Sigmoid colon (tissue), 7 donors: ENCODE results near the gene DTD1. TPM values are rescaled to one million over a fixed set of nuclear protein-coding genes. Genes with fewer than 3 reads are reported as not detected.

Experiments
- DNase-seq: peaks from one replicate; pipeline ENCODE4 v3.0.0-alpha.2; 2019
- H3K27ac ChIP-seq, 4 donors: fragments of 200-600 bp; sonication (generic); one replicate each; pipeline ENCODE4 v1.5.1; 2016 to 2019; ENCODE audit warnings: mild to moderate bottlenecking in 1 of 4
- H3K27me3 ChIP-seq, 3 donors: fragments of 200-600 bp; sonication (generic); one replicate each; pipeline ENCODE4 v1.5.1; 2019; ENCODE audit warnings: mild to moderate bottlenecking in 1 of 3
- H3K36me3 ChIP-seq, 4 donors: fragments of 200-600 bp; sonication (generic); one replicate each; pipeline ENCODE4 v1.5.1; 2016 to 2019
- H3K4me1 ChIP-seq, 4 donors: fragments of 200-600 bp; sonication (generic); one replicate each; pipeline ENCODE4 v1.5.1; 2017 to 2019
- H3K4me3 ChIP-seq, 4 donors: fragments of 200-600 bp; sonication (generic); one replicate each; pipeline ENCODE4 v1.5.1; 2017 to 2019; ENCODE audit warnings: mild to moderate bottlenecking in 2 of 4, moderate library complexity in 1 of 4
- H3K9me3 ChIP-seq, 4 donors: fragments of 200-600 bp in 3 of 4; sonication (generic) in 3 of 4; one replicate each; pipeline versions ENCODE4 v1.5.1 to v1.6.1; 2013 to 2019
- CTCF ChIP-seq, 4 experiments: fragments of 450-650 bp in 3 of 4; fragments of 200-600 bp in 1 of 4; IDR thresholded peaks; one replicate each; pipeline ENCODE4 v1.5.1; 2016 to 2019; ENCODE audit warnings: antibody characterized with exemption in 4 of 4, mild to moderate bottlenecking in 3 of 4, moderate library complexity in 2 of 4
- EP300 ChIP-seq, 4 donors: sonication (generic); formaldehyde crosslinking; IDR thresholded peaks; one replicate each; pipeline ENCODE4 v1.6.1; 2017; ENCODE audit warnings: antibody characterized with exemption in 4 of 4
- POLR2A ChIP-seq, 2 donors: fragments of 450-650 bp; IDR thresholded peaks; one replicate each; pipeline ENCODE4 v1.6.1; 2016; ENCODE audit warnings: antibody characterized with exemption in 2 of 2, mild to moderate bottlenecking in 2 of 2, moderate library complexity in 2 of 2
- POLR2AphosphoS5 ChIP-seq, 4 donors: sonication (generic); formaldehyde crosslinking; IDR thresholded peaks; one replicate each; pipeline ENCODE4 v1.6.1; 2017; ENCODE audit warnings: antibody characterized with exemption in 4 of 4
- WGBS, 2 donors: extraction: QIAGEN DNeasy Blood & Tissue Kit; methylation state at CpG; one replicate each; pipeline ENCODE4 v1.1.7; 2013; 5-methylcytosine and 5-hydroxymethylcytosine counted together
- intact Hi-C: fragments of 100-400 bp; cut with DNase I; formaldehyde crosslinking; loops from one replicate; pipeline ENCODE4 v1.15.1; 2023
- polyA plus RNA-seq, 3 donors: library from polyadenylated mRNA; stranded (reverse); fragments of 200-250 nt; gene quantifications; one replicate each; pipeline ENCODE4 v1.2.3, GENCODE V29; 2013
- total RNA-seq, 4 donors: library from RNA; depleted of rRNA; stranded (reverse); fragments of >200 nt; gene quantifications; one replicate each; pipeline ENCODE4 v1.1.0, GENCODE V29; 2016
- donor health status: healthy with polysubstance abuse.
- donor health status: Bipolar disorder and iron deficiency.
- donor health status: healthy.

DTD1 gene
- total and polyA plus RNA-seq, 7 donors: 11.6 to 22.9 (median 18.9) TPM

- Histone ChIP-seq H3K36me3 (no peaks in the 10 kb centered on the region), H3K4me1 (peaks cover 0 to 15% (median 9%) of the 10 kb centered on the region in 4 donors), H3K9me3 (no peaks in the 10 kb centered on the region), H3K27ac (no peak overlapping the region), H3K4me3 (no peak overlapping the region), H3K27me3 (no peaks in the 10 kb centered on the region)
- no peak for DNase-seq
- TF ChIP-seq POLR2AphosphoS5 (IDR thresholded peaks at IDR 0.05): no peak
- no peak for TF ChIP-seq CTCF (IDR thresholded peaks at IDR 0.05)
- TF ChIP-seq POLR2A (IDR thresholded peaks at IDR 0.05): no peak
- TF ChIP-seq EP300 (IDR thresholded peaks at IDR 0.05): no peak
- 74 to 80% methylated on average over 3 of the region's 3 CpGs for WGBS, 2 donors
- intact Hi-C loops: loop anchor here (10.0 kb wide), 4 partner anchors 156 to 1264 kb away; partner anchors contain the start of genes CFAP61, CRNKL1, DTD1 and DZANK1
These were observed 202.9 kb downstream of the DTD1 start for GRCh38 chr20:18790787-18791186.

GRCh38 chr20:18793625-18794427 lies 206.0 kb downstream of the DTD1 start:
- H3K36me3 ChIP-seq: no peaks in the 10 kb centered on the region
- 6 to 7% methylated on average over 29 of the region's 29 CpGs for WGBS, 2 donors
- intact Hi-C loops: loop anchor here (10.0 kb wide), 4 partner anchors 159 to 1261 kb away; partner anchors contain the start of genes CFAP61, CRNKL1, DTD1 and DZANK1
- peak overlapping the region; percentile 86 to 89 (median 88) for H3K27ac ChIP-seq
- H3K27me3 ChIP-seq: no peaks in the 10 kb centered on the region
- peaks cover 0 to 15% (median 9%) of the 10 kb centered on the region in 4 donors for H3K4me1 ChIP-seq
- TF ChIP-seq POLR2AphosphoS5 (IDR thresholded peaks at IDR 0.05) (peak; percentile 88 to 95 (median 91)), CTCF (IDR thresholded peaks at IDR 0.05) (no peak), POLR2A (IDR thresholded peaks at IDR 0.05) (peak; percentile 58 to 65), EP300 (IDR thresholded peaks at IDR 0.05) (peak in 1 of 4 donors; percentile 14)
- H3K4me3 ChIP-seq: peak overlapping the region; percentile 60 to 79 (median 66)
- peak; percentile 94 for DNase-seq
- no peaks in the 10 kb centered on the region for H3K9me3 ChIP-seq

- no peak for TF ChIP-seq POLR2A (IDR thresholded peaks at IDR 0.05)
- TF ChIP-seq EP300 (IDR thresholded peaks at IDR 0.05): no peak
- no peak for TF ChIP-seq POLR2AphosphoS5 (IDR thresholded peaks at IDR 0.05)
- no peak for TF ChIP-seq CTCF (IDR thresholded peaks at IDR 0.05)
- WGBS, 2 donors: 57 to 66% methylated on average over 3 of the region's 3 CpGs
- intact Hi-C loops: loop anchor here (10.0 kb wide), 4 partner anchors 160 to 1260 kb away; partner anchors contain the start of genes CFAP61, CRNKL1, DTD1 and DZANK1
These were observed 206.6 kb downstream of the DTD1 start for GRCh38 chr20:18794428-18794787.

GRCh38 chr20:18795366-18795765 lies 207.5 kb downstream of the DTD1 start:
- 95% methylated on average over 4 of the region's 4 CpGs for WGBS, 2 donors
- Histone ChIP-seq H3K4me3 (no peak overlapping the region), H3K27ac (no peak overlapping the region), H3K9me3 (no peaks in the 10 kb centered on the region), H3K36me3 (no peaks in the 10 kb centered on the region), H3K27me3 (no peaks in the 10 kb centered on the region), H3K4me1 (peaks cover 0 to 15% (median 9%) of the 10 kb centered on the region in 4 donors)
- no peak for TF ChIP-seq POLR2AphosphoS5 (IDR thresholded peaks at IDR 0.05)
- TF ChIP-seq EP300 (IDR thresholded peaks at IDR 0.05): no peak
- no peak for TF ChIP-seq CTCF (IDR thresholded peaks at IDR 0.05)
- no peak for TF ChIP-seq POLR2A (IDR thresholded peaks at IDR 0.05)
- no peak for DNase-seq
- intact Hi-C loops: loop anchor here (10.0 kb wide), 4 partner anchors 161 to 1259 kb away; partner anchors contain the start of genes CFAP61, CRNKL1, DTD1 and DZANK1

More at GRCh38 chr20:18794428-18794787, 206.6 kb downstream of the DTD1 start:
- H3K27ac ChIP-seq: peak overlapping the region; percentile 86 to 89 (median 88)
- H3K9me3 ChIP-seq: no peaks in the 10 kb centered on the region
- DNase-seq: no peak
- no peaks in the 10 kb centered on the region for H3K36me3 ChIP-seq
- peak overlapping the region; percentile 60 to 79 (median 66) for H3K4me3 ChIP-seq
- peaks cover 0 to 15% (median 9%) of the 10 kb centered on the region in 4 donors for H3K4me1 ChIP-seq
- H3K27me3 ChIP-seq: no peaks in the 10 kb centered on the region
